Sciatic nerve (tissue), 2 donors: ENCODE data around the gene FAM9A. TPM values are rescaled to one million over a fixed set of nuclear protein-coding genes. Genes with fewer than 3 reads are reported as not detected.
"Not testable (repeated sequence)": the region's sequence is repeated elsewhere in the genome, so short reads cannot be mapped to it uniquely, and the experiment has no call there.

Experiments used
- ATAC-seq: fragments of 200-7000 bp; cut with Tn5 transposase; one replicate; pipeline ENCODE4 v1.9.1; 2020; ENCODE audit warnings: mild to moderate bottlenecking, moderate library complexity
- DNase-seq: peaks from one replicate; pipeline ENCODE4 v3.0.0-alpha.2; 2020; ENCODE audit warnings: low spot score
- intact Hi-C: fragments of 100-400 bp; cut with DNase I; formaldehyde crosslinking; loops from one replicate; pipeline ENCODE4 v1.14.2; 2022
- total RNA-seq: library from RNA; stranded (reverse); fragmentation: NEBNext Ultra II Directional; extraction: Animal tissue kit (Norgen Biotek cat#: 25700); gene quantifications from one replicate; pipeline ENCODE4 v1.2.1, GENCODE V29; 2021
- donor health status: DM: no; HTN: no; CAD: no.
- donor health status: DM: no; HTN: no; CAD: no.

FAM9A gene
- total RNA-seq, 1 donor from 2014 or later, result not detected

DNA sequence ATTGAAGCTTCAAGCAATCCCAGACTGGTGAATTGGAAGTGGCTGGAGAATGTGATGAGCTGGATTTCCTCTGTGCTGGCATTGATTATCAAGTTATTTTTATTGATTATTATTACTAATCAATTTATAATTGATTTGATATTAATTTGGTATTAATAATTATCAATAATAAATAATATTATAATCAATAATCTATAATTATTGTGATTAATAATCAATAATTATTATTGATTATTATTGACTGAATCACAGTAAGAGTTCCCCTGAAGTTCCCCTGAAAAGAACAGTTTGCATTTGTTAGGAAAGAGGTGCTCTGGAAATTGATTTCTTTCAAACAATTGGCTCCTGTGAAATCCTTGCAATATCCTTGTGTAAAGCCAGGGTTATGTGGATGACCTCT lies 7.5 kb upstream of the FAM9A start:
- DNase-seq (no peak), ATAC-seq (no peak)
- intact Hi-C loops, result no loop called here

DNA sequence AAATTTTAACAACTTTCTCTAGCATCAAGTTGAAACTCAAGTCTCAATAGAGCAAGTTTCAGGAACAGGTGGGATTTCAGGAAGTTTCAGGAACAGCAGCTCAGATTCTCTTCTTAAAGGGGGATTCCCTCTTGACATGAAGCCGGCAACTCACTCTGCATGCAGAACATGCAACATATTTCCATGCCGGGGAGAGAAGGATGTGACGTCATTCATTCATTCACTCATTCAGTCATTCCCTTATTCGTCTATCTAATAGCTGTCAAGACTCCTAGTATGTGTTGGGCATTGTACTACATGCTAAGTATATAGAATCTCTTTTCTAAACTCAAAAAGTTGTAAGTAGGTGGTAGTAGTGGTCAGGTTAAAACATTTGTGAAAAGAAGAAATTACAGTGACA lies 4.8 kb upstream of the FAM9A start:
- ATAC-seq (no peak), DNase-seq (no peak)

DNA sequence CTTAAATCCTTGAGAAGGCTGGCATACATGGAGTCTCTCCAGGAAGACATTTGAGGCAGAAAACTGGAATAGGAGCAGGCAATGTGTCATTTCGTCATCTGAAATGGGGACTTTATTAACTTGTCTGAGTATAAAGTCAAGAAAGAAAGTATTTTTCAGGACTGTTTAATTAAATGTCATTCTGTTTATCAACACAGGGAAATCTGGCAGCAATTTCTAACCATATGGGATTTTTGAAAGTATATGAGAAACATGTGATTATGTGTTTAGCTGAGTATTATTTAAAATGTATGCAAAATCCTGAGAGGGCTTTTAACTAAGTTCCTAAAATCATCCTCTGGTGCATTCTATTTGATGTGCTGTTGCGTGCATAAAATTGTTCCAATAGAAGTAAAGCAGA lies 3.9 kb upstream of the FAM9A start:
- no peak for DNase-seq
- intact Hi-C loops, result no loop called here

More for the DNA sequence above, 4.8 kb upstream of the FAM9A start:
- intact Hi-C loops, result no loop called here

DNA sequence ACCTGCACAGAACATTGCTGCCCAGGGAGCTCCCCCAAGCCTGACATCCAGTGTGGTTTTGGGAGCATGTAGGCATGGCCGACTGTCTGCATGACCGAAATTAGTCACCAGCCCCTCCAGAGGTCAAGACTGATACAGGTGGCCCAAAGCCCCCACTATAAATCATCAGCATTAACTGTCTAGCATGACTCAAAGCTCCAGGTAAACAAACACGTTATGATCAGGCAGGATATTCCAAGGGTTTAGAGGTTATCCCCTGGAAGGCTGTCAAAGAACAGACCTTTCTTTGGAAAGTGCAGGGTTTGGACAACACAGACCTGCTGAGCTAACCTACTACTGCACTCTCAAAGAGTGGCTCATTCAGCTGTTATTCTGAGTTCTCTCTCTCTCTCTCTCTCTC lies 2.1 kb upstream of the FAM9A start:
- intact Hi-C loops, result no loop called here
- no peak for ATAC-seq
- no peak for DNase-seq

More for the DNA sequence above, 3.9 kb upstream of the FAM9A start:
- ATAC-seq, result no peak

DNA sequence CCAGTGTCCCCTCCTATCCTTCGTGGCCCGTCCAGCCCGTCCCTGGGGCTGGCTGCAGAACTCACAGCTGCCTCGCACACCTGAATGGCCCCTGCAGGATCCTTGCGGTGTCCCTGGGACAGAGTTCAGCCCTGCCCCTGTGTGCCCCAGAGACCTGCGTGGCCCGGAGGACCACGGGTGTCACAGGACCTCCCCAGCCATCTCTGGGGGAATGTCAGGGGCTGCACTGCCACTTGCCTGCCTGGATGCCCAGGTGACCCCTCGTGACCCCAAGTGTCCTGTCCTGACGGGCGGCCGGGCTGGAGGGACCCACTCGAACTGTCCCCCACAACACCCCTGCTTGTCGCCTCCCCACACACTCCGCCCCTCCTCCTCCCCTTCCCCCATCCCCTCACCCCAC lies 832 bp downstream of the FAM9A start:
- intact Hi-C loops, ATAC-seq, DNase-seq: not testable (repeated sequence)

DNA sequence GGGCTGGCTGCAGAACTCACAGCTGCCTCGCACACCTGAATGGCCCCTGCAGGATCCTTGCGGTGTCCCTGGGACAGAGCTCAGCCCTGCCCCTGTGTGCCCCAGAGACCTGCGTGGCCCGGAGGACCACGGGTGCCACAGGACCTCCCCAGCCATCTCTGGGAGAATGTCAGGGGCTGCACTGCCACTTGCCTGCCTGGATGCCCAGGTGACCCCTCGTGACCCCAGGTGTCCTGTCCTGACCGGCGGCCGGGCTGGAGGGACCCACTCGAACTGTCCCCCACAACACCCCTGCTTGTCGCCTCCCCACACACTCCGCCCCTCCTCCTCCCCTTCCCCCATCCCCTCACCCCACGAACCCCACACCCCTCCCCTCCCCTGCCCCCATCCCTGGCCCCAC lies 1.9 kb downstream of the FAM9A start:
- DNase-seq, intact Hi-C loops, ATAC-seq: not testable (repeated sequence)

DNA sequence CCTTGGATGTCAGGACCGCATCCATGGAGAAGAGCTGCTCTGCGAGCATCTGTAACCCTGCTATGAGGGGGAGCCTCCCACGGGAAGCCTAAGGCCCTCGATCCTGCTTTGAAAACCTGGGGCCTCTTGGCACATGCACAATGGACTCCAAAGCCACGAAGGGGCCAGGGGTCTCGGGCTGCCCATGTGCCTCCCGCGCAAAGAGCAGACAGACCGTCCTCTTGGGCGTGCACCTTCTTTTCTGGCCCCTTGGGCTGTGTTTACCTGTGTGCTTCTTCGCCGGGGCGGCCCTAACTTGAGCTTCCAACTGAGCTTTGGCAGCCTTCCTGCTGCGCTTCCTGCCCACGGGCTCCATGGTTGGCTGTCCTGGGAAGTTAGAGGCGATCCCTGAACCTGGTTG lies 2.5 kb downstream of the FAM9A start:
- ATAC-seq, DNase-seq, intact Hi-C loops: not testable (repeated sequence)

DNA sequence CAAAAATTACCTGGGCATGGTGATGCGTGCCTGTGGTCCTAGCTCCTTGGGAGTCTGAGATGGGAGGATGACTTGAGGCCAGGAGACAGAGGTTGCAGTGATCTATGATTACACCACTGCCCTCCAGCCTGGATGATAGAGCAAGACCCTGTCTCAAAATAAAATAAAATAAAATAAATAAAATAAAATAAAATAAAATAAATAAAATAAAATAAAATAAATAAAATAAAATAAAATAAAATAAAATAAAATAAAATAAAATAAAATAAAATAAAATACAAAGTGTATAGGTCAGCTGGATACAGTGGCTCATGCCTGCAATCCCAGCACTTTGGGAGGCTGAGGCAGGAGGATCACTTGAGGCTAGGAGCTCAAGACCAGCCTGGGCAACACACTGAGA lies 14.1 kb downstream of the FAM9A start:
- ATAC-seq, DNase-seq, intact Hi-C loops: not testable (repeated sequence)

DNA sequence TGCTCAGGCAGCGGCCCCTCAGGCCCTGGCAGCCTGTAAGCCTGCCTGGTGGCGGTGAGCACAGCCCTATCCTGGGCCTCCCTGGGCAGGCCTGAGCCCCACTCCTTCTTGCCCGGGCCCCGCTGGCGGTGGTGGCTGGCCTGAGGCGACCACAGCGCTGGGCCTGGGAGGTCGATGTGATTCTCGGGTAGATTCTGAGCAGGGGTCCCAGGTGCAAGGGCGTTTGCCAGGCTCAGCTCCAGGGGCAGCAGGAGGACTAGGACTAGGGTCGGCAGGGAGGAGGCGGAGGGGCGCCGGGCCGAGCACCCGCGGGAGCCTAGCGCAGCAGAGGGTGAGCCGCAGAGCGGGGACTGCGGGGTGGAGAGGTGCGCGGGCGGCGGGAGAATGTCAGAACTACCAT lies 17.0 kb downstream of the FAM9A start:
- DNase-seq (no peak), ATAC-seq (no peak)
- intact Hi-C loops, result no loop called here

DNA sequence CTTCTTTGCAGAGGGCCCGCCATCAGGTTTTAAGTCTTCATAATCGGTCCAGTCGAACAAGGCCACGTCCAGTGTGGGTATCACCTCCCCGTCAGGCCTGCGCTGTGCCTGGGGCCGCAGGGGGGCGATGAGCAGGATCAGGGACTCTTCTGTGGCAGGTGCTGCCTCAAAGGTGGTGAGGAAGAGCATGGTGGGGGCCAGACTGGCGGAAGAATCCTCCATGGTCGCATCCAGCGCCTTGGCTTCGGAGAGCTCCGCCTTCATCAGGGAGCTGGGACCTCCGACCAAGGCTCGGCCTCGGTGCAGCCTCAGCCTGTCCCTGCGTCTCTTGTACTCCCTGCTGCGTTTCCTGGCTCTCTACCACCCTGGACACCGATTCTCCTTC lies 17.5 kb downstream of the FAM9A start:
- ATAC-seq (no peak), DNase-seq (no peak)
- intact Hi-C loops, result no loop called here

DNA sequence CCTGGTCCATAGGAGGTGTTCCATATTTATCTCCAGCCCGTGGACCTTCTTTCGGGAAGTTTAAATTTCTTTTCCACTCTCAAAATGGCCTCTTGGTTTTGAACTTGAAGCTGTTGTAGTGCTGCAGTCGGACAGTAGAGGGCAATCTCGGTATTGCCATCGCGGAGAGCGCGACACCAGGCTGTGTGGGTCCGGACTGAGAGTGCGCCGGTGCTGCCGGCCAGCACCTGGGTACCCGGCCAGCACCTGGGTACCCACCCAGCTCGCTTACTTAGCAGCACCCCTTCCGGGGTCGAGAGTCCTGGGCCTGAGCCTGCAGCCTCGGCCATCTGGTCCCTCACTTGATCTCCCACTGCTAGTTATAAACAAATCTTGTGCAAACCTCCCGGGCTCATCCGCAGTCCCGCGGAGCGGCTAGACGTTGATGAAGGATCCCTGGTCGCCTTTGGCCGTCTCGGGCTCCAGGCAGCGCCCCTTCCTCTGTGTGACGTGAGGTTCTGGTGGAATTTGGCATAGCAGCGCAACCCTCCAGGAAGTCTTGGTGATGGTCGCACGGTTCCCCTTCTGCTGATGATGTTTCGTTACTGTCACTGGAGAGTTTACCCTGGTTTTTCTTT lies 18.0 kb downstream of the FAM9A start:
- intact Hi-C loops, result no loop called here
- peak; percentile 28 for ATAC-seq
- no peak for DNase-seq

DNA sequence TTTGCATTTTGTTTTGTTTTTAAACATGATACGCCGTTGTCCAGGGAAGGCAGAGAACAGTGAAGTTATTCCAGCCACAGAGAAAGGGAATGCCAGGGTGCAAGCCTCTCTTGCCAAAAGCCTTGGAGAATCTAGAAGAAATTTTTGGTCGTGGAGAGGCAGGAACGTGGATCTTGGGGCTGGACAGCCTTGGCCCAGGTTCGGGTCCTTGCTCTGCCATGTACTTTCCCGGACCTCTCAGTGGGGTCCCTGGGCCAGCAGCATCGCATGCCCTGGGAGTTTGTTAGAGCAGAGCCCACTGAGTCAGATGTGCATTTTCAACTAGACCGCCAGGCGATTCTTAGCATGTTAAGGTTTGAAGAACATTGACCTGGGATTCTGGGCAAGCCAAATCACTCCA lies 18.6 kb downstream of the FAM9A start:
- DNase-seq (no peak), ATAC-seq (no peak)
- intact Hi-C loops, result no loop called here

DNA sequence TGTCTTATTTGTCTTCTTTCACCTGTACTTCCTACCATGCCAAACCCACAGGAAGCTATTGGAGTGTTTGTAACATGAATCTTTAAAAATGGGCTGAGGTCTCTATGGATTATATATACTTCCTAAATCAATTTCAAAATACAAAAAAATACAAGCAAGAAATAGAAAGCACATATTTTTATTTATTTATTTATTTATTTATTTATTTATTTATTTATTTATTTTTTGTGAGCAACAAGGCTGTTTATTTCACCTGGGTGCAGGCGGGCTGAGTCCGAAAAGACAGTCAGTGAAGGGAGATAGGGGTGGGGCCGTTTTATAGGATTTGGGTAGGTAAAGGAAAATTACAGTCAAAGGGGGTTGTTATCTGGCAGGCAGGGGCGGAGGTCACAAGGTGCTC lies 19.3 kb downstream of the FAM9A start:
- intact Hi-C loops, DNase-seq, ATAC-seq: not testable (repeated sequence)

DNA sequence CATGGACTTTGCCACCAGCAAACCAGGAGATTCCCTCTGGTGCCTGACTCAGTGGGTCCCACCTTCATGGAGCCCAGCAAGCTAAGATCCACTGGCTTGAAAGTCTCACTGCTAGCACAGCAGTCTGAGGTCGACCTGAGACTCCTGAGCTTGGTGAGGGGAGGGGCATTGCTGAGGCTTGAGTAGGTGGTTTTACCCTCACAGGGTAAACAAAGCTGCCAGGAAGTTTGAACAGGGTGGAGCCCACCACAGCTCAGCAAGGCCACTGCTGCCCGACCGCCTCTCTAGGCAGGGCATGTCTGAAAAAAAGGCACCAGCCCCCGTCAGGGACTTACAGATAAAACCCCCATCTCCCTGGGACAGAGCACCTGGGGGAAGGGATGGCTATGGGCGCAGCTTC lies 28.1 kb downstream of the FAM9A start:
- ATAC-seq (no peak), DNase-seq (no peak)
- intact Hi-C loops, result no loop called here

DNA sequence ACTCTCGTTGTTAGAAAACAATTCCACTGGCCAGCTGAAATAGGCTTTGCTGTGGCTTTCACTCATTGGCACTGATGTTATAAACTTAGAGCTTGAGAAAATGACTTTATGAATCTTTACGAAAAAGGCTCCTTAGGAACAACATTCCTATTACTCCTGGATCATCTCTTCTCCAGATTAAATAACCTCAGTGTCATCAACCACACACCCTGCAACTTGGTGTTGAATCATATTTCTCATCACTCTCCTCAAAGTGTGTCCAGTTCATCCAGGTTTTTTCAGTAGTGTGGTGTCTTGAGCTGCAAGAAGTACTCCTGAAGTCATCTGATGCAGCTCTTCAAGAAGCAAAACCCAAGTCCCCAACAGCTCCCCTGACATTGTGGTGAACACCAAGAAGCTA lies 41.2 kb downstream of the FAM9A start:
- DNase-seq (no peak), ATAC-seq (no peak)
- intact Hi-C loops, result no loop called here

DNA sequence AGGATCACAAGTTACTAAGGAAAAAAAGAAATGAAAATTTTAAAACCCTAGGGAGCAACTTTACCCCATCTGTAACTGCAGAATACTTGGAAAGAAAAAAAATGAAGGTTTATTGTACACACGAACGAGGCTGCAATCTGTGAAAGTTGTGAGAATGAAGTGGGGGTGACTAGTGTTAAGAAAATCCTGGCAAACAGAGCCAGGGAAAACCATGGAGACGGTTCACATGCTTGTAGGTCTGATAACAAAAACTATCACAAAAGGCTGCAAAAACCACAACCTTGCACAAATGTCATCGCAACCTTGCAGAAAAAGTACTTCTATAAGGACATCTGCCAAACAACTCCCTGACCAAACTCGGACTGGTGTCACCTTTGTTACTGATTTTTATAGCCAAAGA lies 42.5 kb downstream of the FAM9A start:
- intact Hi-C loops, result not testable (repeated sequence)

DNA sequence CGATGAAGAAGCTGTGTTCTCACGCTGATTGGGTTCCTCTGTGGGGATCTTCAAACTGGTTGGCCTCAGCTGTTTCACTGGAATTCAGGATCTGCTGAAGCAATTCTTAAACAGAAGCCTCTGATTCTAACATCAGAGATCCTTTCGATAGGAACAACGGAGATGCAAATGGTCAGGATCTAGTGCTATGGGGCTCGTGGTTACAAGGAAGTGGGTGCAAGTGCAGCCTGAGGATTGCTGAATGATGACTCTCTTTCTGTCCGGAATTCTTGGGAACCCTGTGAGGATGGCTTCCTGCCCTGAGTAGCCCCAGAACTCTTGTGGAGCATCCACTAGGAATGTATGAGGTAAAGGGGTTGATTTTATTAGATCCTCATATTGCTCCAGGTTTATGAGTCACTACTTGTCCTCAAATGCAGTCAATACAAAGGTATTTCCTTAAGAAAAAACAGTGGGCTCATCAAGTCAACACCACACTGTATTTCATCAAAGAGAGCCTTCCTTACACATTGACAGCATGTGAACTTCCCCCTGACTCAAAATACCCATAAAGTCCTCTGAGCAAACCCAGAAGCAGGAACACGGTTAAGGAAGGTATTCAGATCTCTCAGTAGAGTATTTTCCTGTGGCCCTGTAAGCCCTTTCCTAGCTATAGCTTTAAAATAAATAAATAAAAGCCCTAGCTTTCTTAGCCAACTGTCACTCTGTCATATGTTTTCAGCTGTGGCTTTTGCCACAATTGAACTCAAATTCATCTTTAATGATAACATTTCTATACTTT lies 43.4 kb downstream of the FAM9A start:
- ATAC-seq, intact Hi-C loops, DNase-seq: not testable (repeated sequence)

More for the DNA sequence above, 42.5 kb downstream of the FAM9A start:
- DNase-seq, ATAC-seq: not testable (repeated sequence)

DNA sequence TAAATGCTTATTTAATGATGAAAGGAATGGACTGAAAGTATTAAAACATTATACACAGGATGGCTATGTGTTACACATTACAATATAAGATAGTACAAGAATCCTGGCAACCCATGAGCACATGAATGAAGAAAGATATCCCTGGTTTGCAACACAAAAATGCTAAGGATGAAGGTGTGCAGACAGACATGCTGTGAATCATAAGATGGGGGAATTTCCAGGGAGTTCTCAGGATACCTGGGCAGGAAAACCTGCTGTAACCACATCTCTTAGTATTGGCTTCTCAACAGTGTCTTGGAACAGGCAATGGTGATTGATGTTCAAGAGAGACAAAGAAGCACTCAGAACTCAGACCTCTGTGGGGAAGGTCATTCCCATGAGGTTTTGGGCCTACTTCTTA lies 45.4 kb downstream of the FAM9A start:
- DNase-seq, result no peak
- ATAC-seq, result no peak
- intact Hi-C loops, result no loop called here

DNA sequence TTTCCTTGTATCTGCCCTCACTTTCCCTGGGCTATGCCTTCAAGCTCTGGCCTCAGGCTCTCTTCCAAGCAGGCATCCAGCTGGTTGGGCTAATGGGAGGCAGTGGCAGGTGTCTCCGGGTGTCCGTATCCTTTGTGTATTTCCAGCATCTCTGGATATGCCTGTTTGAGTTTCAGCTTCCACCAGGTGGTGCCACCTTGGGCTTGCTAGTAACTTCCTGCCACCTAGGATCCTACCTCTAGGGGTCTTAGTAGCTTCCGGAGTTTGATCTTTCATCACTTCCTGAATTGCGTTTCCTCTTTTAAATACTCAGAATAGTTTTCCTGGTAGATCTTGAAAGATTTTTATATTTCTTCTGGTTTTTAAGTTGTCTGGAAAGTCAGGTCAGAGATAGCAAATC lies 46.1 kb downstream of the FAM9A start:
- ATAC-seq (no peak), DNase-seq (no peak)
- intact Hi-C loops, result no loop called here

DNA sequence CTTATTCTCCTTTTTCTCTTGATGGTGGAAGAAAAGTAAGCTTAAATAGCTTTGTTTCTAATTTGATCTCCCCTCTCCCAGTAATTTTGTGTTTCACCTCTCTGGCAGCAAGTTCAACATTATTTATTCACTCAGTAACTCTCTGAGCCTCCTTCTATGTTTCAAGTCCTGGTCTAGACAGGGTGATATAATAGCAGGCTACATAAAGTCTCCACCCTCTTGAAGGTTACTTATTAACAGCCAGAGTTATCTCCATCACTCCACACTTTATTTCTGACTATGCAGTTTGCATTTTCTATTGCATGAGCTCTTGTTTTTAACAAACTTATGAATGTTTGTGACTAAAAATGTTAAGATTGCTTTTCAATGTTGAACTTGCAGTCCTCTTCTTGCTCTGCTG lies 51.5 kb downstream of the FAM9A start:
- intact Hi-C loops, result no loop called here
- ATAC-seq (no peak), DNase-seq (no peak)

DNA sequence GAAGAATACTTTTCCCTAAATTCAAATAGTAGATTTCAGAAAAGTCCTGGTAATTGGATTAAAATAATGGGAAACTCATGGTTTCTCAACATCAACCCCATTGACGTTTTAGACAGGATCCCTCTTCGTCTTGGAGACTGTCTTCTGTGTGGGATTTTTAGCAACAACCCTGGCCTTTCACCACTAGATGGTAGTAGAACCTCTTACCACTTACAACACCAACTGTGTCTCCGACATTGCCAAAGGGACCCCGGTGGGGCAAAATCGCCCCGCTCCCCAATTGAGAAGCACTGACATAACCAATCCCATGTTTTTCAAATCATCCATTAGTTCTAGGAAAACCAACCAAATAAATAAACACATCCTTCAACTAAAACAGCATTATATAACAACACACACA lies 52.3 kb downstream of the FAM9A start:
- intact Hi-C loops, result no loop called here
- DNase-seq (no peak), ATAC-seq (no peak)
